Smooth muscle cell (in vitro differentiated cells): ENCODE measurements around the gene SERTAD2. TPM values are rescaled to one million over a fixed set of nuclear protein-coding genes. Genes with fewer than 3 reads are reported as not detected.
A peak's percentile ranks its signal among the peaks of the same experiment; 100 is the strongest.

Source experiments
- DNase-seq: peaks from one replicate; lab custom pipeline; 2025; ENCODE audit not compliant: unreplicated experiment; lab: John Stamatoyannopoulos, UW
- H2AFZ ChIP-seq: fragments of 200-600 bp; sonication (generic); 2 replicates; pipeline ENCODE4 v1.6.0; 2016; ENCODE audit warnings: antibody characterized with exemption, low read depth, mild to moderate bottlenecking
- H3F3A ChIP-seq: fragments of 200-600 bp; sonication (generic); 2 replicates; pipeline ENCODE4 v1.6.0; 2017; ENCODE audit warnings: antibody characterized with exemption, low read depth
- H3K27ac ChIP-seq: fragments of 200-600 bp; sonication (generic); 2 replicates; pipeline ENCODE4 v1.5.1; 2016; ENCODE audit warnings: low read depth, mild to moderate bottlenecking
- H3K27me3 ChIP-seq: fragments of 200-600 bp; sonication (generic); 2 replicates; pipeline ENCODE4 v1.6.1; 2016; ENCODE audit warnings: low read depth, mild to moderate bottlenecking
- H3K36me3 ChIP-seq: fragments of 200-600 bp; sonication (generic); 2 replicates; pipeline ENCODE4 v1.5.1; 2016; ENCODE audit warnings: low read depth
- H3K4me1 ChIP-seq: fragments of 200-600 bp; sonication (generic); 2 replicates; pipeline ENCODE4 v1.5.1; 2016; ENCODE audit warnings: low read depth
- H3K4me2 ChIP-seq: fragments of 200-600 bp; sonication (generic); 2 replicates; pipeline ENCODE4 v1.6.0; 2016; ENCODE audit warnings: mild to moderate bottlenecking
- H3K4me3 ChIP-seq: fragments of 200-600 bp; sonication (generic); 2 replicates; pipeline ENCODE4 v1.5.1; 2016; ENCODE audit warnings: mild to moderate bottlenecking
- H3K79me2 ChIP-seq: fragments of 200-600 bp; sonication (generic); 2 replicates; pipeline ENCODE4 v1.6.0; 2016; ENCODE audit warnings: low read depth, mild to moderate bottlenecking
- H3K9ac ChIP-seq: fragments of 200-600 bp; sonication (generic); 2 replicates; pipeline ENCODE4 v1.6.0; 2016; ENCODE audit warnings: low read depth
- H3K9me3 ChIP-seq: fragments of 200-600 bp; sonication (generic); replicated peaks from 2 replicates; pipeline ENCODE4 v1.5.1; 2016; ENCODE audit warnings: low read depth
- H4K20me1 ChIP-seq: fragments of 200-600 bp; sonication (generic); 2 replicates; pipeline ENCODE4 v1.6.0; 2016; ENCODE audit warnings: low read depth
- WGBS: methylation state at CpG from one replicate; pipeline ENCODE4 v1.1.7; 2016; ENCODE audit warnings: low lambda C conversion rate; 5-methylcytosine and 5-hydroxymethylcytosine counted together
- polyA plus RNA-seq: library from polyadenylated mRNA; unstranded; fragments of >200 nt; fragmentation: Nextera tagmentation; extraction: Ambion mirVana; gene quantifications from 2 replicates; pipeline ENCODE4 v1.2.1, GENCODE V29; 2016
- total RNA-seq: library from RNA; depleted of rRNA; stranded (reverse); fragments of >200 nt; gene quantifications from 2 replicates; pipeline ENCODE4 v1.2.3, GENCODE V29; 2014
- TF ChIP-seq, protein P1 (sequence below): fragments of 200-600 bp; sonication (generic); IDR thresholded peaks from 2 replicates; pipeline ENCODE4 v1.5.1; 2017; ENCODE audit warnings: borderline replicate concordance, mild to moderate bottlenecking, antibody characterized with exemption; ENCODE audit not compliant: insufficient read depth, poor library complexity, severe bottlenecking

Gene SERTAD2
- total and polyA plus RNA-seq, 2 experiments from 2014 or later: 14.2 to 23.2 TPM

DNA sequence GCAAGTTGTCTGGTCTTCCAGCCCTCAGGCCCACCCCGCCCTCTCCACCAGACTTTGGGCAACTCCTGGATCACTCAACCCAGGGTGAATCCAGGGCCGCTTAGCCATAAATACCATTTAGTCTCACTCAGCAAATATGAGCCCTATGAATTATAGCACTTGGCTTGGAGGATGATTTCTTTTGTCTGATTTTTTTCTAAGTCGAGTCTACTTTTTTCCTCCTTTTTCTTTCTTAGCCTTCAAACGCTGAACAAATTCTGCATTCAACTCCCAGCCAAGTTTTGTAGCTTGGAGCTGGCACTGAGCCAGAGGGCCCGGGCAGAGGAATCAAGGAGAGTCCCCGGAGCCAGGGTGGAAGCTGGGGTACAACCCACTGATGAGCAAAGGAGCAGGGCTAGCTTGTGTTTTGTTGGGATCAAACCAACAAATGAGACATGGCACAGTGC, 48.7 kb downstream of the SERTAD2 start:
- peaks cover 3% of the 10 kb centered on the region for H3K4me1 ChIP-seq
- TF ChIP-seq, protein P1, sequence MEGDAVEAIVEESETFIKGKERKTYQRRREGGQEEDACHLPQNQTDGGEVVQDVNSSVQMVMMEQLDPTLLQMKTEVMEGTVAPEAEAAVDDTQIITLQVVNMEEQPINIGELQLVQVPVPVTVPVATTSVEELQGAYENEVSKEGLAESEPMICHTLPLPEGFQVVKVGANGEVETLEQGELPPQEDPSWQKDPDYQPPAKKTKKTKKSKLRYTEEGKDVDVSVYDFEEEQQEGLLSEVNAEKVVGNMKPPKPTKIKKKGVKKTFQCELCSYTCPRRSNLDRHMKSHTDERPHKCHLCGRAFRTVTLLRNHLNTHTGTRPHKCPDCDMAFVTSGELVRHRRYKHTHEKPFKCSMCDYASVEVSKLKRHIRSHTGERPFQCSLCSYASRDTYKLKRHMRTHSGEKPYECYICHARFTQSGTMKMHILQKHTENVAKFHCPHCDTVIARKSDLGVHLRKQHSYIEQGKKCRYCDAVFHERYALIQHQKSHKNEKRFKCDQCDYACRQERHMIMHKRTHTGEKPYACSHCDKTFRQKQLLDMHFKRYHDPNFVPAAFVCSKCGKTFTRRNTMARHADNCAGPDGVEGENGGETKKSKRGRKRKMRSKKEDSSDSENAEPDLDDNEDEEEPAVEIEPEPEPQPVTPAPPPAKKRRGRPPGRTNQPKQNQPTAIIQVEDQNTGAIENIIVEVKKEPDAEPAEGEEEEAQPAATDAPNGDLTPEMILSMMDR: no peak
- no peak for DNase-seq
- no peaks in the 10 kb centered on the region for H3K36me3 ChIP-seq
- H3K4me3 ChIP-seq: no peak overlapping the region
- H3K79me2 ChIP-seq: no peaks in the 10 kb centered on the region
- H4K20me1 ChIP-seq: no peaks in the 10 kb centered on the region
- H3K27ac ChIP-seq: peak overlapping the region; percentile 62
- H3F3A ChIP-seq: peaks cover 5% of the 10 kb centered on the region
- H3K4me2 ChIP-seq: no peak overlapping the region
- H2AFZ ChIP-seq: no peak overlapping the region
- no peaks in the 10 kb centered on the region for H3K27me3 ChIP-seq
- WGBS: 80% methylated on average over 6 of the region's 6 CpGs
- H3K9ac ChIP-seq: no peak overlapping the region
- no peaks in the 10 kb centered on the region for H3K9me3 ChIP-seq

DNA sequence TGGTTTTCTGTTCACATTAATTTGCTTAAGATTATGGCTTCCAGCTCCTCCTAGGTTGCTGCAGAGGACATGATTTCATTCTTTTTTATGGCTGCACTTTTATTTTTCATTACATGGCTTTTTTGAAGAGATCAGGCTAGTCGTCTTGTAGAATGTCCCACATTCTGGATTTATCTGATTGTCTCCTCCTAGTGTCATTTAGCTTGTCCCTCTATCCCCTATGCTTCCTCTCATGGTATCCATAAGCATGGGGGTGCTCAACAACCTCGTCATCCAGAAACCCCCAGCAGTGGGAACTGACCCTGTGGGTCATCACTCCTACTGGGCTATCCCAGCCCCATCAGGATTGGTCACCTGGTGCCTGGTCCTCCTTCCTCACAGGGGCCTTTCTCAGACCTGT, 49.6 kb downstream of the SERTAD2 start:
- H3K79me2 ChIP-seq: no peaks in the 10 kb centered on the region
- no peaks in the 10 kb centered on the region for H4K20me1 ChIP-seq
- H3K27me3 ChIP-seq: no peaks in the 10 kb centered on the region
- DNase-seq: no peak
- peaks cover 3% of the 10 kb centered on the region for H3K4me1 ChIP-seq
- H3K36me3 ChIP-seq: no peaks in the 10 kb centered on the region
- no peak overlapping the region for H3K4me3 ChIP-seq
- no peaks in the 10 kb centered on the region for H3K9me3 ChIP-seq
- no peak overlapping the region for H3K9ac ChIP-seq
- WGBS: 88% methylated on average over 2 of the region's 2 CpGs
- peak overlapping the region; percentile 62 for H3K27ac ChIP-seq
- H3F3A ChIP-seq: peaks cover 5% of the 10 kb centered on the region
- no peak overlapping the region for H2AFZ ChIP-seq
- TF ChIP-seq, protein P1: no peak
- no peak overlapping the region for H3K4me2 ChIP-seq

DNA sequence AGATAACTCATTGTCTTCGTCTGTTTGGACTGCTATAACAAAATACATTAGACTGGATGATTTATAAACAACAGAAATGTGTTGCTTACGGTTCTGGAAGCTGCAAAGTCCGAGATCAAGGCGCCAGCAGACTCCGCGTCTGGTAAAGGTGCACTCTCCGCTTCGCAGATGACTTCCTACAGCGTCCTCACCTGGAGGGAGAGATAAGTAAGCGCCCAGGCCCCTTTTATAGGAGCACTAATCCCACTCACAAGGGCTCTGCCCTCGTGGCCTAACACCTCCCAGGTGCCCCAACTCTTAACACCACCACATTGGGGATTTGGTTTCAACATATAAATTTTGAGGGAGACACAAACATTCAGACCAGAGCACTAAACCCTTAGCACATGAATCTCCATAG, 51.3 kb downstream of the SERTAD2 start:
- Histone ChIP-seq H3K27ac (no peak overlapping the region), H3F3A (no peaks in the 10 kb centered on the region), H3K9me3 (no peaks in the 10 kb centered on the region), H3K27me3 (no peaks in the 10 kb centered on the region), H3K79me2 (no peaks in the 10 kb centered on the region), H3K4me1 (no peaks in the 10 kb centered on the region), H2AFZ (no peak overlapping the region), H3K9ac (no peak overlapping the region), H3K4me2 (no peak overlapping the region), H3K4me3 (no peak overlapping the region), H3K36me3 (no peaks in the 10 kb centered on the region), H4K20me1 (no peaks in the 10 kb centered on the region)
- TF ChIP-seq, protein P1: no peak
- WGBS: 85% methylated on average over 11 of the region's 11 CpGs
- DNase-seq: no peak

DNA sequence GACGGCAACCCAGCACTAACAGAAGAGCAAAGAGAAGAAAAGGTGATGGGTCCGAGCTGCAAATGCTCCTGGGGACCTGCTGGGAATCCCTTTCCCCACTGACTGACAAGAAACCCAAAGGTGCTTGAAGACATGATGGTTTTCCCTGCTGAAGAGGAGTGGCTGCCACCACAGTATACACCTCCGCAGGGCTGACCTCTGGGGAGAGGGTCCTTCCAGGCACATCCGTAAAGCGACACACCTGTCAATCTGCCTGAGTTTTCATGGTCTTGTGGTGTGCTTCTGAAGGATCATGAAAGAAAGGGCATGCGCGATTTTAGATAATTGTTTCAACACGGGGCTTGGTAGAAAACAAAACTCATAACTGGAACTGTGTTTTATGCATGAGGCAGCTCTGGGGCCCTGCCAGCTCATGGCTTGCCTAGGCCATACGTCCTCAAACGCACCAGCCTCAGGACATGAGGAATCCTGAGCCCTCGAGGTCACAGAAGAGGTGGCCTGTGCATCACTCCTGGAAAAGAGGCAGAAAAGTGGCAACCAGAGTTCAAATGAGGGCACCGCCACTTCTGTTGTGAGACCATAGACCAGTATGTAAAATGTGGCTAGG, 51.8 kb downstream of the SERTAD2 start:
- Histone ChIP-seq H3K9me3 (no peaks in the 10 kb centered on the region), H3K4me1 (no peaks in the 10 kb centered on the region), H4K20me1 (no peaks in the 10 kb centered on the region), H3F3A (no peaks in the 10 kb centered on the region), H3K27ac (no peak overlapping the region), H3K4me2 (no peak overlapping the region), H3K4me3 (no peak overlapping the region), H3K27me3 (no peaks in the 10 kb centered on the region), H3K36me3 (no peaks in the 10 kb centered on the region), H3K79me2 (no peaks in the 10 kb centered on the region), H2AFZ (no peak overlapping the region), H3K9ac (no peak overlapping the region)
- no peak for DNase-seq
- WGBS: 88% methylated on average over 12 of the region's 12 CpGs
- TF ChIP-seq, protein P1: no peak
